IPS-15b (cell line): ENCODE measurements around the gene LY6G6F.

Experiments
- H3K27me3 ChIP-seq: one replicate; pipeline ENCODE4 v1.6.1; 2013; ENCODE audit warnings: low read length; ENCODE audit not compliant: control insufficient read depth, insufficient read depth
- H3K36me3 ChIP-seq: one replicate; pipeline ENCODE4 v1.6.1; 2013; ENCODE audit warnings: low read length; ENCODE audit not compliant: control insufficient read depth, insufficient read depth
- H3K4me1 ChIP-seq: one replicate; pipeline ENCODE4 v1.6.1; 2013; ENCODE audit warnings: mild to moderate bottlenecking, low read length; ENCODE audit not compliant: control insufficient read depth, insufficient read depth
- H3K4me3 ChIP-seq: one replicate; pipeline ENCODE4 v1.5.1; 2013; ENCODE audit warnings: low read depth, low read length
- H3K9ac ChIP-seq: one replicate; pipeline ENCODE4 v1.6.1; 2013; ENCODE audit warnings: low read depth, mild to moderate bottlenecking, low read length
- H3K9me3 ChIP-seq: one replicate; pipeline ENCODE4 v1.6.1; 2013; ENCODE audit warnings: mild to moderate bottlenecking, low read length; ENCODE audit not compliant: control insufficient read depth, insufficient read depth

LY6G6F gene

DNA sequence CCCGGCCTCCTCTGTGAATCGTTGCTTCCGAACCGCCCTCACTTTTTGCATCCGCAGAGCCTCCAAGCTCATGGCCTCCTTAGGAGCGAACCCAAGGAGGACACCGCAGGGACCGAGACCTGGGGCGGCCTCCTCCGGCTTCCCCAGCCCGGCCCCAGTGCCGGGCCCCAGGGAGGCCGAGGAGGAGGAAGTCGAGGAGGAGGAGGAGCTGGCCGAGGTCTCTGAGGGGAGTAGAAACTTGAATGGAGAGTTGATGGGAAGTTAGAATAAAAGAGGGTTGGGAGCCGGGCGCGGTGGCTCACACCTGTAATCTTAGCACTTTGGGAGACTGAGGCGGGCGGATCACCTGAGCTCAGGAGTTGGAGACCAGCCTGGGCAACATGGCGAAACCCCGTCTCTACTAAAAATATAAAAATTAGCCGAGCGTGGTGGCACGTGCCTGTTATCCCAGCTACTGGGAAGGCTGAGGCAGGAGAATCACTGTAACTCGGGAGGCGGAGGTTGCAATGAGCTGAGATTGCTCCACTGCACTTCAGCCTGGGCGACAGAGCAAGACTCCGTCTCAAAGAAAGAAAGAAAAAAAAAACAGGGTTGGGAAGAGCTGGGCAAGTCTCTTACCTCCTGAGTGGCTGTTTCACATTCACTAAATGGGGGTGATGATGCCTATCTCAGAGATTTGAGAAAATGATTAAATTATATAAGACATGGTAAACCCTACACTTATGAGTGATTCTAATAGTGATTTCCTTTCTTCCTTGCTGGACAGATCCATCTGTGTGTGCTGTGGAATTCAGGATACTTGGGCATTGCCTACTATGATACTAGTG lies 33.9 kb downstream of the LY6G6F start:
- H3K4me1 ChIP-seq = peaks cover 14% of the 10 kb centered on the region

DNA sequence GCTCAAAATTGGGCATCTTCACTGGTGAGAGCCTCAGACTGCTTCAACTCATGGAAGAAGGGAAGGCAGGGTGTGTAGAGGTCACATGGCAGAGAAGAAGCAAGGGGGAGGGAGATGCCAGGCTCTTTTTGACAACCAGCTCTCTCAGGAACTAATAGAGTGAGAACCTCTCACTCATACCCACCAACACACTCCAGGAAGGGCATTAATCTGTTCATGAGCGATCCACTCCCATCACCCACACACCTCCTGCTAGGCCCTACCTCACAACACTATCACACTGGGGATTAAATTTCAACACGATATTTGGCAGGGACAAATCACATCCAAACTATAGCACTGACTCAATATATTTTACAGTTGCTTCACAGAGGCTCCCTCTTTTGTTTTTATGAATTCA lies 35.1 kb downstream of the LY6G6F start:
- H3K4me3 ChIP-seq = no peak overlapping the region
- H3K9me3 ChIP-seq = no peaks in the 10 kb centered on the region
- no peaks in the 10 kb centered on the region for H3K27me3 ChIP-seq
- no peak overlapping the region for H3K9ac ChIP-seq
- peaks cover 8% of the 10 kb centered on the region for H3K36me3 ChIP-seq
- H3K4me1 ChIP-seq = peaks cover 11% of the 10 kb centered on the region

More for the DNA sequence above, 33.9 kb downstream of the LY6G6F start:
- peak overlapping the region; percentile 93 for H3K9ac ChIP-seq
- peaks cover 8% of the 10 kb centered on the region for H3K36me3 ChIP-seq
- no peaks in the 10 kb centered on the region for H3K9me3 ChIP-seq
- no peaks in the 10 kb centered on the region for H3K27me3 ChIP-seq
- peak overlapping the region; percentile 85 for H3K4me3 ChIP-seq

DNA sequence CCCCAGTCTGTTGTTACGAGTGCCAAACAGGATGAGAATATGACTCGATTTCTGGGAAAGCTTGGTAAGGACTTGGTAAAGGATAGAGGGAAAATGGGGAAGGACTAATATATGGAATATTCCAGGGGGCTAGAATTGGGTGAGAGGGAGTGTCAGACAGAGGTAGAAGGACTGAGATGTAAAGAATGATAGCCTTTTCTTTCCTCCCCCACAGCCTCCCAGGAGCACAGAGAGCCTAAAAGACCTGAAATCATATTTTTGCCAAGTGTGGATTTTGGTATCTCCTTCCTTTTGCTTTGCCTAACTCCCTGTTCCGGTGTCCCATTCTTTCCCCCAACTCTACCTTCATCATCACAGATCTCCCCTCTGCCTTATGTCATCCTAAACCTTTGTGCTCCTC lies 36.2 kb downstream of the LY6G6F start:
- H3K4me3 ChIP-seq = no peak overlapping the region
- peaks cover 8% of the 10 kb centered on the region for H3K36me3 ChIP-seq
- H3K9me3 ChIP-seq = no peaks in the 10 kb centered on the region
- H3K9ac ChIP-seq = no peak overlapping the region
- H3K4me1 ChIP-seq = peaks cover 6% of the 10 kb centered on the region
- H3K27me3 ChIP-seq = no peaks in the 10 kb centered on the region

DNA sequence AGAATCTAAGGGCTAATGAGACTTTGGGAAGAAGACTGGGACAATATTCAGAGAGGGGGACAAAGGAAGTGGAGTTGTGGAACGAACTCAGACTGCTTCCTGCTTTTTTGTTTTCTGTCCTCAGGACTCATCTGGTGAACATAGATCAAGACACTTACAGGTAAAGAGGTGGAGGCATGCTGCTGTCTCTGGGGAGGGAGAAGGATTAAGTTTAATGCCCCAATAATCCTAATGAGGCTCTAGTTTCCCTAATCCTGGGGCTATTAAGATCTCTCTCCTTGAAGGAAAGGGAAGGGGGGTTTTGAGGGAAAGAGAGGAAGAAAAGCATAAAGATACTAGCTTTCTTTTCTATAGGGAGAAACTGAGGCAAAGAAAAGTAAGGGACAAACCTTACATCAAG lies 37.8 kb downstream of the LY6G6F start:
- H3K4me3 ChIP-seq = no peak overlapping the region
- peaks cover 8% of the 10 kb centered on the region for H3K36me3 ChIP-seq
- no peak overlapping the region for H3K9ac ChIP-seq
- peaks cover 4% of the 10 kb centered on the region for H3K4me1 ChIP-seq
- H3K9me3 ChIP-seq = no peaks in the 10 kb centered on the region
- H3K27me3 ChIP-seq = no peaks in the 10 kb centered on the region

DNA sequence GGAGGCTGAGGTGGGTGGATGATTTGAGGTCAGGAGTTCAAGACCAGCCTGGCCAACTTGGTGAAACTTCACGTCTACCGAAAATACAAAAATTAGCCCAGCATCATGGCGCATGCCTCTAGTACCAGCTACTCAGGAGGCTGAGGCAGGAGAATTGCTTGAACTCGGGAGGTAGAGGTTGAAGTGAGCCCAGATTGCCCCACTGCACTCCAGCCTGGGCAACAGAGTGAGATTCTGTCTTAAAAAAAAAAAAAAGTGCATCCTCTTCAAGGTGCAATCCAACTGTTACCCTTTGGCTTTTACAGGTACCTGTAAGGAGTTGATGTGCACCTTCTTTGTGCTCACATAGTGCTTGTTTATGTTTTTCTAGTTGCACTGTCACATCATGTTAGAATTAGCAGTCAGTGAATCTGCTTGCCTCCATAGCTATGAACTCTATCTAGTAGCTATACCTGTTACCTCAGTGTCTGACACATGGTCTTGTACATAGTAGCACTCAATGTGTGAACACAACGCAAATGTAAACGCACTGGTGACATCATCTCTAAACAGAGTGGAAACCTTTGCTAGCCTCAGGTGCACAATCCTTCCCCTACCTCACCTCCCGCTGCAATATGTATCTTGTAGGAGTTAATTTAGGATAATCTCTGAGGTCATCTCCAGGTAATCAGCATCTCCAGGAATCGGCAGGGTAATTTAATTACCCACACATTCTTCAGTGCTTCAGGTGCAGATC lies 42.8 kb downstream of the LY6G6F start:
- Histone ChIP-seq H3K9me3 (no peaks in the 10 kb centered on the region), H3K9ac (no peak overlapping the region), H3K4me3 (no peak overlapping the region), H3K36me3 (no peaks in the 10 kb centered on the region), H3K27me3 (no peaks in the 10 kb centered on the region), H3K4me1 (no peaks in the 10 kb centered on the region)

DNA sequence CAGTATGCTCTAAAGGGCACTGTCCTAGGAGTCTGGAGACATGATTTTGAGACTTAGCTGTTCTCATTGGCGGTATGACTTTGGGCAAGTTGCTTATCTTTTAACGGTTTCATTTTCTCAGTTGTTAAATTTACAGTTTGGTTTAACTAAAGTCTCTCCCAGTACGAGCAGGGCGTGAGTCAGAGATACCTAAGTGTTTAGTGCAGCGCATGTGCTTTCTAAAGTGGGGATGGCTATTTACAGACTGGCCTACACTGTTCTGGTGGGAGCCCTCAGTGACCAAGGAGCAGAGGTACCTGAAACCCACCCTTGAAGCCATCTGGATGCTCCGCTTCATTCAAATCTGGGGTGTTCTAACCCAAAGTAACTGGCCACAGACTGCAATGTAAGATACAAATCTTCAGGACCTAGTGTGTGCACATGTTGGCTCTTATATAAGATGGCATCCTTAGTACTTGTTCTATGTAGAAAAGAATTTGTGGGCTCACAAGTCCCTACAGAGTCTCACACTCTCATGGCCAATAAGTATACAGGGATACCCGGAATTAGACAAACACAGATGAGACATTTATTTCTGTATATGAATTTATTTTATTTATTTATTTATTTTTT lies 43.9 kb downstream of the LY6G6F start:
- H3K27me3 ChIP-seq = no peaks in the 10 kb centered on the region
- no peak overlapping the region for H3K4me3 ChIP-seq
- H3K36me3 ChIP-seq = no peaks in the 10 kb centered on the region
- H3K9me3 ChIP-seq = no peaks in the 10 kb centered on the region
- H3K4me1 ChIP-seq = no peaks in the 10 kb centered on the region
- no peak overlapping the region for H3K9ac ChIP-seq

DNA sequence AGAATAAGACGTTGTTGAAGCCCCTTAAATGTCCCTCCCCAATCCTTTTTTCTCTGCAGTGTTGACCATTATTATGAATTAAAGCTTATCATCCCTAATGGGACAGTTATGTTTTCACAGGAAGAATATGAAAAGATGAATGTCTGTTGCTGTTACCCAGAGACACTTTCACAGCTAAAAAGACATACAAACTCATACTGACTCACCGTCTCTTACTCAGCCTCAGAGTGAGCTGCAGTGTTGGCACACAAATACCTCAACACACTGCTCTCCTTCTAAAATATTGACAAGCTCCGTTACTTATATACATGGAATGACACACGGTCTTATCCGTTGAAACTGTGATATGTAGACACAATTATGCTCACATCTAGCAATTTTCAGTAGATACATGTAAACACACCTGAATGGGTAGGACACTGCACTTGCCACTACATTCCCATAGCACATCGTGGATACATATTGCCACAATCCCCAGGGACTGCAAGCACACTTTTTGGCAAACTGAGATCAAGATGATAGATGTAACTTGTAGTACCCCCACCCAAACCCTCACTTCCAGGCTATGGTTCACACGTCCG lies 46.2 kb downstream of the LY6G6F start:
- Histone ChIP-seq H3K4me1 (no peaks in the 10 kb centered on the region), H3K9ac (no peak overlapping the region), H3K9me3 (no peaks in the 10 kb centered on the region), H3K27me3 (no peaks in the 10 kb centered on the region), H3K4me3 (no peak overlapping the region), H3K36me3 (no peaks in the 10 kb centered on the region)

DNA sequence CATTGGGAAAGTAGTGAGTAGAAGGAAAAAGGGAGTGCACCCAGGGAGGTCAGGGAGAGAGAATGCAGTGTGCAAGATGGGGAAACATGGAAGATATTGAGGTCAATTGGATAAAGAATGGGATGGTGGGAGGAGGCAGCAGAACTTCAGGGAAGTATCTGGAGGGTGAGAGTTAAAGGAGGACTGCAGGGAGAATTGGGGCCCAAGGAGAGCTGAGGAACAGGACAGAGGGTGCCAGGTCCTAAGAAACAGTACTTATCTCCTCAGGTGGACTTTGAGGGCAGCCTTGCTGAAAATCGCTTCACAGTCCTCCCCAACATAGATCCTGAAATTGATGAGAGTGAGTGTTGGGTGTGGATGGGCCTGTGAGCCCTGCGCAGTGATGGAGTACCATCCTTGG lies 51.6 kb downstream of the LY6G6F start:
- Histone ChIP-seq H3K27me3 (no peaks in the 10 kb centered on the region), H3K36me3 (peaks cover 24% of the 10 kb centered on the region), H3K4me3 (no peak overlapping the region), H3K4me1 (peaks cover 2% of the 10 kb centered on the region), H3K9me3 (no peaks in the 10 kb centered on the region), H3K9ac (no peak overlapping the region)
